ENCODE results near the gene HP1BP3. TPM values are rescaled to one million over a fixed set of nuclear protein-coding genes. Genes with fewer than 3 reads are reported as not detected.

The HP1BP3 gene
- total RNA-seq, 2 donors from 2014 or later = 253 to 311 TPM

DNA sequence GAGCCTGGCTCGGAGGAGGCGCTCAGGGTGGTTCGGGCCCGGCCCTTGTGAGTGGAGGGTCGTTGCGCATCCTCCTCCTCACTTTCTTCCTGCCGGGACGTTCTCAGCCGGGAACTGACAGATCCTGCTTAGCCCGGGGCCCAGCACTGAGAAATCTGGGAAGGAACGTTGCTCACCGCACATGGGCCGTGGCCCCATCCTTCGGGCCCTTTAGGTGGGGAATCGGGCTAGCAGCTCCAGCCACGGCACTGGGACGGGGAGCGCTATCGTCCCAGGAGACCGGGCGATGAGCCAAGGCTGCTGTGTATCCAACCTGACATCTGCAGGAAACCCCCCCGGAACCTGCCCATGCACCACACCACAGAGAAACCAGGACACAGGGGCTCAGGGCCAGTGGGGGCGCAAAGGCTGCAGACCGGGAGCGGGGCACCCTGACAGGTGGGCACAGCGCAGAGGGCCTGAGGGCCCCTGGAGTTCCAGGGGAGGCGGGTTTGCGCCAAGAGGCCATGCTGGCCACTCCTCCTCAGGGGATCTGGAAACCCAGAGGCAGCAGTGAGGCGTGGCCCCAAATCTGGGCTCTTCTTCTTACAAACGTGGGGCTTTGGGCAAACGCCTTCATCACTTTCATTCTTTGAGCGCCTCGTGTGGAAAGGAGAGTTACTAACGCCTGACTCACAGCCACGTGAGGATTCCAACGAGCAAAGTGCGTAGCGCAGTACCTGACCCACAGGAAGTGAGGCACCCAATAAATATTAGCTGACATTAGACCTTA, 54.3 kb downstream of the HP1BP3 start, which contains the start of gene SH2D5:
Gene SH2D5, minus strand, starts transcription at position 116 of the 772 bp plus-strand sequence. CDS start 4,659 bp downstream, outside the sequence.
- DNase-seq (ENCODE audit: low spot score in 2 of 2) (peak; percentile 69 to 76), ATAC-seq (peak; percentile 73 to 89)
- Mint-ChIP-seq H3K9me3 (no peaks in the 10 kb centered on the region), H3K27ac (peak within 1 kb of the TSS; percentile 74 to 89), H3K36me3 (no peaks in the 10 kb centered on the region)

DNA sequence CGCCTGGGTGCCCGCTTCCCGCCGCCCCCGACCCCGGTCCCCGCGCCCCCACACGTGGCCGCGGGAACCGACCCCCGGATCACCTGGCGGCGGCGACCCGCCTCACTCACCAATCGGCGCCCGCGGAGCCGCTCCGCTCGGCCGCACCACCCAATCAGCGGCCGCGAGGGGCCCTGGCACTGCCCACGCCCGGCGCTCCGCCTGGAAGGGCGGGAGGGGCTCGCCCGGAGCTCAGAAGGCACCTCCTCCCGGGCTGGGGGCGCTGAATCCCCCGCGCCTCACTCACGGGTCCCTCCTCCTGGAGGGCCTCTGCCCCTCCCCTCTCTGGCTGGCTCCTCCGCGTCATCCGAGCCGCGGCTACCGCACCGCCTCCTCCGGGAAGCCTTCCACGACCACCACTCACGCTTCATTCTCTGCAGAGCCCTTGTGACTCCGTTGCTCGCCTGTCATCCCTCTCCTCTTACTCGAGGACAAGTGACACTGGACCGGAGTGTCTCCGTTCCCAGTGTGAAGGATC, 55.0 kb downstream of the HP1BP3 start:
- DNase-seq (ENCODE audit: low spot score in 2 of 2) (peak; percentile 58 to 68), ATAC-seq (peak; percentile 44 to 72)
- H3K36me3 Mint-ChIP-seq = no peaks in the 10 kb centered on the region
- H3K9me3 Mint-ChIP-seq = no peaks in the 10 kb centered on the region
- H3K27ac Mint-ChIP-seq = peak overlapping the region; percentile 74 to 89

DNA sequence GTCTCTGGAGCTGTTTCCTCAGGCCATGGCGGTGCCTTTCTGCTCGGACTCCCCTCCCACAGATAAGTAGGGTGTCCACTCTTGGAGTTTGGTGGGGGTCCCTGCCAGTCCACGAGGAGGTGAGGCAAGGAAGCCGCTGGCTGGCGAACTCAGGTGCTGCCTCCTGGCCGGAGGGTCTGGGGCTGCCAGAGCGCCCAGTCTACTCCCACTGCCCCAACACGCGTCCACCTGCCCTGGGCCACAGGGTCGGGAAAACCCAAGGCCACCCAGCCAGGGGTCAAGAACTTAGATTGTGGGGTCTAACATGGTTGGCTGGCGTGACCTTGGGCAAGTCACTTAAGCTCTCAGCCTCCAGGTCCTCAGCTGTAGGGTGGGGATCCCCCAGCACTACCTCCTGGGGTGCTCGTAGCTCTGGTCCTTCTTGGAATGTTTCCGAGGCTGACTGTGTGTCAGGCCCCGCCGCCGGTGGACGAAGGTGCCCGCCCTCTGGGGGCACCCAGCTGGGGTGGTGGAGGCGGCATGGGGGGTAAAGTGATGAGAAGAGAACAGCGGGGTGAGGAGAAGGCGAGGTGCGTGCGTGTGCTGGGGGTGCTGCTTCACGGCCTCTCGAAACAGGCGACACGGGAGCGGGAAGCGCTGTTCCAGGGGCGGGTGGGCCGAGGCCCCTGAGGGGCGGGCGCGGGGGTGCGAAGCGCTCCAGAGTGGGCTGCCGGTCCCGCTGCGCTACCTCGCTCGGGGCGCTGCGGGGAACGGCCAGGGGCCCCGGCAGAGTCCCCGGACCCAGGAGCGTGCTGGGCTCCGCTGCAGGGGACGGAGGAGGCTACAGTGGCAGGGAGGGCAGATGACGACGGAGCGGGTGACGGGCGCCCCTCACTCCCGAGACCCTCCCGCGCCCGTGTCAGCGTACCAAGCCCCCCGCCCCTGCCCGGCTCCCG, 55.8 kb downstream of the HP1BP3 start:
- no peaks in the 10 kb centered on the region for H3K36me3 Mint-ChIP-seq
- H3K9me3 Mint-ChIP-seq = no peaks in the 10 kb centered on the region
- peak overlapping the region in 1 of 2 donors; percentile 36 for H3K27ac Mint-ChIP-seq
- peak in 1 of 2 donors; percentile 27 for ATAC-seq
- peak in 1 of 2 donors; percentile 52 for DNase-seq (ENCODE audit: low spot score in 2 of 2)

GRCh38 chr1:20730690-20731056, 56.4 kb downstream of the HP1BP3 start:
- ATAC-seq (no peak), DNase-seq (ENCODE audit: low spot score in 2 of 2) (peak in 1 of 2 donors; percentile 54)
- no peaks in the 10 kb centered on the region for H3K9me3 Mint-ChIP-seq
- H3K36me3 Mint-ChIP-seq = no peaks in the 10 kb centered on the region
- H3K27ac Mint-ChIP-seq = no peak overlapping the region

DNA sequence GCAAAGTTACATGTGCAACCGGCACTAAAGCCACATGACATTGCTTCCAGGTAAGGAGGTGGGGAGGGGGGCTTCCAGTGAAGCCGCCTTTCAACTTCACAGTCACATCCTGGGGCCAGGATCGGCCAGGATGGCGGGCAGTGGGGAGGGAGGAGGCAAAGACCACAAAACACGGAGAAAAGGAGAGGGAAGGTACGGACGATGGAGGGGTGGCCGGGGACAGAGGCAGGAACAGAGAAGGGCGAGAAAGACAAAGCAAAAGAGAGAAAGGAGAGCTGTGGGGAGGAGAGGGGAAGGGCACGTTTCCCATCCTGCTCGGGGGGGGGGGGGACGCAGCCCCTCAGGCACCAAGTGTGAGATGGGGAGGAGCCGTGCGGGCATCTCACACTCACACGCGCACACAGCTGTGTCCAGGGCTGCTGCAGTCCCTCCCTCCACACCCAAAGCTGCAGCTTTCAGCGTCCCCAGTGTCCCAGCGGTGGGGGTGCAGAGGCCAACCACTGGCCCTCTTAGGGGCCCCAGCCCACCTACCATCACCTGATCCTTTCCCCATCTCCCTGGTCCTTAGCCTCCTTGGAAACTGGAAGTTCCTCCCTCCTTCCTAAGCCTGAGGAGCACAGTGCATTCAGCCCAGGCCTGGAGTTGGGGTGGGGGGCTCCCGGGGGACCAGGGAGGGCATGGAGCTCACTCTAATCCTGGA, 57.0 kb downstream of the HP1BP3 start:
- H3K9me3 Mint-ChIP-seq = no peaks in the 10 kb centered on the region
- H3K27ac Mint-ChIP-seq = no peak overlapping the region
- DNase-seq (ENCODE audit: low spot score in 2 of 2) = no peak
- no peak for ATAC-seq
- no peaks in the 10 kb centered on the region for H3K36me3 Mint-ChIP-seq

- no peak for ATAC-seq
- no peaks in the 10 kb centered on the region for H3K9me3 Mint-ChIP-seq
- no peaks in the 10 kb centered on the region for H3K36me3 Mint-ChIP-seq
- peak in 1 of 2 donors; percentile 54 for DNase-seq (ENCODE audit: low spot score in 2 of 2)
- H3K27ac Mint-ChIP-seq = no peak overlapping the region
Measured at GRCh38 chr1:20729155-20729931, 57.8 kb downstream of the HP1BP3 start.

DNA sequence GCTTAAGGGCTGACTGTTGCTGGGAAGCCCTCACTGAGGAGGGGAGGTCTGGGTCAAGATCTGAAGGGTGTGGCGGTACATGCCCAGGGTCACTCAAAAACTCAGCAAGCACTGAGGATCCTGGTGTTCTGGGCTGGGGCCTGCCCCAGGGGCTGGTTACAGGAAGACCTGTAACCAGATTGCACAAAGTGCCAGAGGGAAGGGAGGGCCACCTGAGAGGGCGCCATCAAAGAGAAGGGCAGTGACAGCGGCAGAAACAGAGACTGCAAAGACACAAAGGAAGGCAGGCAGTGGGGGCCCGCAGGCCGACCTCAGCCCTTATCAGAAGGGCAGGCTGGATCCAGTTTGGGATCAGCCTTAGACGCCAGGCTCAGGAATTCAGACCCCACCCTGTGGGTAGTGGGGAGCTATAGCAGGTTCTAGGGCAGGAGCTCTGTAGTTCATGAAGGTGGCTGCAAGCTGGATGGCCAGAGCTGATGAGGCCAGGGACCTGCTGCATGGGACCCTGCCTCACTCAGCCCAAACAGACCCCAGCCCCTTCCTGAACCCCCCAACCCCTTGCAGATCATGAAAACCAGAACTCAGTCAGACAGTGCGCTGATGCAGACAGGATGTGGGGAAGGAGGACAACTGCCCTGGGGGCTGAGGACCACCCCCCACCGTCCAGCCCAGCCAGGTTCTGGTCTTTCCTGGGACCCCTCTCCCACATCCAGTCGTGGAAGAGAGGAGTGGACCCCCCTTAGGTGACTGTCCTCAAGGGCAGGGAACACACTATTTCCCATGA, 58.5 kb downstream of the HP1BP3 start:
- ATAC-seq = no peak
- H3K27ac Mint-ChIP-seq = no peak overlapping the region
- no peaks in the 10 kb centered on the region for H3K9me3 Mint-ChIP-seq

DNA sequence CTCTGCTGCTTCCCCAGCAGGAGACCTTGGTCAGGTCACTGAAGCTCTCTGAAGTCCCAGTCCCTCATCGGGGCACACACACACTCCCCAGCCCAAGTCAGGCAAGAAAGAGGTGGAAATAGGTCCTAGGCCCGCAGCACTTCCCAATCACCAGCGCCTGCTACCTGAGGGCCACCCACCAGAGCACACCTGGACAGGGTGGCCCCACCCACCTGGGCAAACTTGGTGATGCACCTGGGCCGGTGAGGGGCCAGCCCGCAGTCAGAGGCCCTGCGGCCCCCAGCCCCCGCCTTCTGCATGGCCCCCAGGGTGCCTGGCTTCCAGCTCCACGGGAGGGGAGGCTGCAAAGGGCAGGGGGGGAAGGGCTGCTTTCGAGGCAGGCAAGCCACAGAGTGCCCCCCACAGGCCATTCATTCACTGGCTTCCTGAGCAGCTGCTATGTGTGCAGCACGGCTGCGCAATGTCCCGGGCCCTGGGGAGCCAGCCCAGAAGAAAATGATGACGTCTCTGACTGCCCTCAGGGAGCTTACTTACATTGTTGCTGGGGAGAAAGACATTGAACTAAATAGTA, 59.3 kb downstream of the HP1BP3 start:
- ATAC-seq (no peak), DNase-seq (ENCODE audit: low spot score in 2 of 2) (peak in 1 of 2 donors; percentile 52)
- Mint-ChIP-seq H3K9me3 (no peaks in the 10 kb centered on the region), H3K36me3 (no peaks in the 10 kb centered on the region), H3K27ac (no peak overlapping the region)

More for the DNA sequence above, 58.5 kb downstream of the HP1BP3 start:
- no peaks in the 10 kb centered on the region for H3K36me3 Mint-ChIP-seq
- peak in 1 of 2 donors; percentile 50 for DNase-seq (ENCODE audit: low spot score in 2 of 2)

DNA sequence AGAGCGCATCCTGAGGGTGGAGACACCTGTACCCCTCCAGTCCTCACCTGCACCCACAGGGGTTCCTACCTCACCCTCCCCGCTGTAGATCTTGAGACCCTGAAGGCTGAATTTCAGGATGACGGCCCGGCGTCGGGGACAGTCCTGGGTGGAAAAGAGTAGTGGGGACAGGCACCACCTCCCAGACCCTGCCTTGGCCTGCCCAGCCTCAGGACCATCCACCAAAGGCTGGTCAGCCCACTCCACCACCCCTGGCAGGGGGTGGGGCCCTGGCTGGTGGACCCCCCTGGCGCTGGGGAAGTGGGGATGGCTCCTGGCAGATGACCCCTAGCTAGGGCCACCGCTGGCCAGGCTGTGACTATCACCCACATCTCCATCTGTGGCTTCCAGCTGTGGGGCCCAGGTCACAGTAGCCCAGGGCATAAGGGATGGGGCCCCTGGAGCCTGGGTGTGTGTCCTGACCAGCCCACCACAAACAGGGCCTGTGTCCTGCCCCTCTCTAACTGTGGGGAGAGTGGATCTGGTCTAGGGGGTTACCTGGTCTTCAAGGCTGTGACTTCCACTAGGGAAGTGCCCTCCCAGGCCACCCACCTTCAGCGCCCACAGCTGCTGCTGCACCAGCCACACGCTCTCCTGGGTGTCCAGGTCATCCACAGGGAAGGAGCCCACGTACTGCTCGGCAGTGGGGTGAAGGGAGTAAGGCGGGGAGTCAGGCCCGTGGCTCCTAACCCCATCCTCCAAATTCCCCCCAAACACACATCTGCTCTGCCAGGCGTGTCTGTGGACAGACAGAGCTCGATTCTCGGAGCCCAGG, 60.0 kb downstream of the HP1BP3 start:
- ATAC-seq (no peak), DNase-seq (ENCODE audit: low spot score in 2 of 2) (peak in 1 of 2 donors; percentile 53)
- no peaks in the 10 kb centered on the region for H3K36me3 Mint-ChIP-seq
- no peak overlapping the region for H3K27ac Mint-ChIP-seq
- H3K9me3 Mint-ChIP-seq = no peaks in the 10 kb centered on the region

DNA sequence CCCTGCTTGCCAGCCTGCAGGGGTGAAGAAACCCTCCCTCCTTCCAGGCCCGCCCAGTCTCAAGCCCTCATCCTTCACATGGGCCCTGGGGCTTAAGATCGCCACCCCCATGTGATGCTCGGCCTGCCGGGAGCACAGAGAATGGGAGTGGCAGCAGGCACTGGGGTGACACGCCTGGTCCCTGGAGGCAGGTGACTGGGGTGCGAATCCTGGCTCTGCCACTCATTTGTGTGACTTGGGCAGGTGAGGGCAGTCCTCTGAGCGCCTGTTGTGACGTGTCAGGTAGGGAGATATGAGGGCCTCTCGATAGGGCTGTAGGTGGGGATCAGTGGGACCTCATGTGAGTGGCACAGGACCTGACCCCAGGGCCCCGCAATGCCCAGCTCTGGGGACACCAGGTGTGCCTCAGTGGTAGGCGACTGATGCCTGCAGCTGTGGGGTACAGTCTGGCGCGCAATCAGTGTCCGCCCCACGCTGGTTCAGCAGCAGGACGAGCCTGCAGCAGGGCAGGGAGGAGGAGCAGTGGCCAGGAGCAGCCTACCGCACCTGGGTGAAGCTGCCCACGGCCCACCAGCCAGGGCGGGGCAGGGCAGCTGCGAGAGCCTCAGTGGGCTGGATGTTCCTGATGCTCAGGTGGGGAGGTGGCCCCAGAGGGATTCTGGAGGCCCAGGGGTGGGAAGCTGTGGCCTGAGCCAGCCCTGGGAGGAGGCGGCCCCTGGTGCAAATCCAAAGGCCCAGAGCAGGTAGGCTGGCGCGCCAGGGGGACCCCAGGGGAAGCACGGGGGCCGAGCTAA, 60.8 kb downstream of the HP1BP3 start:
- ATAC-seq (no peak), DNase-seq (ENCODE audit: low spot score in 2 of 2) (peak in 1 of 2 donors; percentile 49)
- no peaks in the 10 kb centered on the region for H3K9me3 Mint-ChIP-seq

GRCh38 chr1:20725189-20726117, 61.7 kb downstream of the HP1BP3 start:
- H3K27ac Mint-ChIP-seq = no peak overlapping the region
- ATAC-seq (no peak), DNase-seq (ENCODE audit: low spot score in 2 of 2) (peak in 1 of 2 donors; percentile 49)
- no peaks in the 10 kb centered on the region for H3K9me3 Mint-ChIP-seq
- no peaks in the 10 kb centered on the region for H3K36me3 Mint-ChIP-seq

More for the DNA sequence above, 60.8 kb downstream of the HP1BP3 start:
- no peak overlapping the region for H3K27ac Mint-ChIP-seq
- no peaks in the 10 kb centered on the region for H3K36me3 Mint-ChIP-seq

- Mint-ChIP-seq H3K36me3 (no peaks in the 10 kb centered on the region), H3K9me3 (no peaks in the 10 kb centered on the region), H3K27ac (no peak overlapping the region)
- no peak for ATAC-seq
- DNase-seq (ENCODE audit: low spot score in 2 of 2) = peak in 1 of 2 donors; percentile 38
Measured at GRCh38 chr1:20724364-20725188, 62.5 kb downstream of the HP1BP3 start.
